Measurements from ENCODE around the gene AFG1L. TPM values are rescaled to one million over a fixed set of nuclear protein-coding genes. Genes with fewer than 3 reads are reported as not detected.

Gene AFG1L
- total RNA-seq, 2 donors from 2014 or later: 10.2 to 10.9 TPM

- DNase-seq (no peak), ATAC-seq (no peak)
- intact Hi-C loops (cut with DNase I): no loop called here
Observed at GRCh38 chr6:108336971-108337370, 42.1 kb downstream of the AFG1L start.

DNA sequence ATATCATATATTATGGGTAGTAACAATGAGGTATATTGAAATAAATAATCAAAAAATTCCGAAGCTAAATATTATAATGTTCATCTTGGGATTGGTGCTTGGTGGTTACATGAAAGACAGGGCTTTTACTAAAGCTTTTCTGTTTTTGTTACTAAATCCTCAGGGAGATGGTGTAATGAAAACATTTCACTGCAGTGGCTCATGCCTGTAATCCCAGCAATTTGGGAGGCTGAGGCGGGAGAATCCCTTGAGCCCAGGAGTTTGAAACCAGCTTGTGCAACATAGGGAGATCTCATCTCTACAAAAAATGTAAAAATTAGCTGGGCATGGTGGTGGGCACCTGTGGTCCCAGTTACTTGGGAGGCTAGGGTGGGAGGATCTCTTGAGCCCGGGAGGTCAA is 42.9 kb downstream of the AFG1L start:
- ATAC-seq (no peak), DNase-seq (no peak)
- intact Hi-C loops (cut with DNase I): no loop called here

- ATAC-seq (no peak), DNase-seq (no peak)
- intact Hi-C loops (cut with DNase I): no loop called here
Observed at GRCh38 chr6:108341372-108341771, 46.5 kb downstream of the AFG1L start.

- intact Hi-C loops (cut with DNase I): no loop called here
- no peak for DNase-seq
- no peak for ATAC-seq
Observed at GRCh38 chr6:108343894-108344293, 49.0 kb downstream of the AFG1L start.

GRCh38 chr6:108348655-108349349 is 53.9 kb downstream of the AFG1L start:
- intact Hi-C loops (cut with DNase I): no loop called here
- DNase-seq: no peak
- no peak for ATAC-seq

GRCh38 chr6:108350528-108350927 is 55.7 kb downstream of the AFG1L start:
- ATAC-seq (no peak), DNase-seq (no peak)
- intact Hi-C loops (cut with DNase I): no loop called here

DNA sequence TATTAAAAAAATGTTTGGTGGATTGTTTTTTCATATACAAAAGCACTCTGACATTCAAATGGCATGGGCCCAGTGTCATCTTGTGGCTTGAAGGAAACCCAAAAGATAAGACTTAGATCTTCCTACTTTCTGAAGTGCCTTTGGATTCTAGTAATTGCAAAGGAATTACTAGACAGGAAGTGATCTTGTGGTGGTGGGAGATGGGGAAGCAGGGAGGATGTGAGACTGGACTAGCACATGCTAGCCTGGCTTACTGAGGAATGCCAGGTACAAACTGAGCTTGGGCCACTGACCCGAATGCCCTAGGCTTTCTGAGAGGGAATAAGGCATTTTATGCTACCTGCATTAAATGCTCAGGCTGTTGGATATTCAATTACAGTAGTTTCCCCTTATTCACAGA is 59.0 kb downstream of the AFG1L start:
- no peak for ATAC-seq
- intact Hi-C loops (cut with DNase I): no loop called here
- no peak for DNase-seq

GRCh38 chr6:108355120-108355519 is 60.3 kb downstream of the AFG1L start:
- DNase-seq (no peak), ATAC-seq (no peak)
- intact Hi-C loops (cut with DNase I): no loop called here

DNA sequence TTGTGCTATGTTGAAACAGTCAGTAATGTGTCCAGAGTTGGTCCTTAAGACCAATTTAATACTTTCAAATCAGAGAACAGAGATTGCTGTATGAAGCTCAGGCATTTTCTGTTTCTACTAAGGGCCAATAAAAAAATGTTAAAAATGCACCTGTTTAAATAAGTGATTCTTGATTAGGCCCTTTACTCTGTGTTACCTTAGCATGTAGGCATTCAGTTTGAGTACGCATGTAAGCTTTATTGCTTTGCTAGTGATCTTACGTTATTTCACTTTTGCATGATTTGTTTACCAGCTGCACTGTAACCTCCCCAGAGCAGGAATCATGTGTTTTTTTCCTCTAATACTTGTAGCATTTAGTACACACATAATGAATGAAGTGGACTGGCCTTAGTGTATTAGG is 61.0 kb downstream of the AFG1L start:
- no peak for ATAC-seq
- intact Hi-C loops (cut with DNase I): no loop called here
- no peak for DNase-seq

DNA sequence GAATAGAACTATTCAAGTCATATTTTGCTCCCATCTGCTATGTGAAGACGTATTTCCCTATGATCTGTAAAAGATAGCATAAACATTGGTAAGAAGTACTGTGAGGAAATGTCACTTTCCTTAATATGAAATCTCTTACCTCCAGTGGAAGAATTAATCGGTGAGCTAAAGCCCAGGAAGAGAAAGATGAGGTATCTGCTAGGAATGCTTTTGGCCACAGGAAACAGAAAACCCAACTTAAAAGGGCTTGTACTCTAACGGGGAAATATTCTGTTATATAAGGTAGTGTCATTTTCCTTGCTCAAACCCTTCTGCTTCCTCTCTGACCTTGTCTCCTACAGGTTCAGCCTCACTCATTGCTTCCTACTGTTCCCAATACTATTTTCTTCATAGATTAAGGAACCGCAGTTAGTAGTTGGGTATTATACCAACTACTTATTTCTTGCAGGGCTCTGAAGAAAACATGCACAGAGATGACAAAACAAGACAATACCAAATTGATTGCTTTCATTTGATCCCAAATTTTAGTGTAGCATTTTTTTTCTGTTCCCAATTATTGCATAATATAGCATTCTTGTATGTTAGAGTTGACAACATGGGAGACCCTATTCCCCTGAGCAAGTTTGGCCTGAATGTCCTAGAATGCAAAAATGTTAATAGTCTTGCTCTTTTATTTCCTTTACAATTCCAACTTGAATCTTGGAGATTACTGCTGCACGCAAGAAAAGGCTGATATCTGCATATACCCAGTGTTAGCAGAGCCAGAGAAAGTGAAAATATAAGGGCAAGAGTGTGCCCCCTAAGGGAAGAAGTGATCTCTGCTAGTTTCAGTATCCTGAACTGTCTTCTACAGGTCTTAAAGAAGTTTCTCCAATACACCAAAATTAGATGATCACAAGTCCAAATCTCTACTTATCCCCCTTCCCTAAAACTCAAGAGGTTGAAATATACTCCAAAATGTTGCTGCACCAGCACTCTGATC is 65.3 kb downstream of the AFG1L start:
- intact Hi-C loops (cut with DNase I): no loop called here
- no peak for ATAC-seq
- DNase-seq: no peak

GRCh38 chr6:108360919-108361311 is 66.1 kb downstream of the AFG1L start:
- DNase-seq (no peak), ATAC-seq (no peak)
- intact Hi-C loops (cut with DNase I): no loop called here

DNA sequence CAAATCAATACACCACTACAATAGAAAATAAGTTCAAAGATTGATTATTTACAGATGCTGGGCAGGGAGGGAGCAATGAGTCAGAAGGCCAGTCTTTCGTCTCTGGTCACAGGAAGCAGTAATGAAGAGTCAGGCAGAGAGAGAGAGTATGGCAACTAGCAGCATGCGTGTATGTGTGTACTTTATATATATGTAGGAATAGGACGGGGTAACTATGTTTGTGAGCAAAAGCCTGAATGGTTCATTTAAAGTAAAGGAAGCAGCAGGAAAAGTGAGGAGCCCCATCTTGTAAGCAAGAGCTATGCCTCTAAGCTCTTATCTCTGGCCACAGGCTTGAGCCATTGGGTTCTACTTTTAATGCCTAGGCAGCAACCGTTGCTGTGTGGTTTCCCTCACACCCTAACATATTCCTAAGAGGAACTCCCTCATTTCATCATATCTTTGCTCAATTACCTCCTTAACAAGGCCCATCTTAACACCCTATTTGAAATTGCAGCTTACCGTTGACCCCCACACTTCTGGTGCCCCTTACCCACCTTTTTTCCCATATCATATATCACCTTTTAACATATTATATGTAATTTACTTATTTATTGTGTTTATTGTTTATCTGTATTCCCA is 66.6 kb downstream of the AFG1L start:
- DNase-seq: no peak
- intact Hi-C loops (cut with DNase I): no loop called here
- no peak for ATAC-seq

DNA sequence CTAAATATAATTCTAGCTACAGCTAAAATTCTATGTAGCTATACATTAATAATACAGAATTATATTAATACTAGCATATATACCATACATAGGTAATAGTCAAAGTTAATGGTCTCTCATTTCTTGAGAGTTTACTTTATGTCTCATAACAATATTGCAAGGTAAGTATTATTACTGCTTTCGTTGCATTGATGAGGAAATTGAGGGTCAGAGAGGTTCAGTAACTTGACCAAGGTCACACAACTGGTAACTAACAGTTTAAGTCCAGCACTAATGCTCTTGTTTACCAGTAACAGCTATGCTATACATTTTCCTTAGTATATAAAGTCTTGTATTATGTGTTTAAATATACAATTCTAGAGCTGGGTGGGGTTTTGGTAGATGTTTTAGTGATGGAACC is 67.6 kb downstream of the AFG1L start:
- no peak for ATAC-seq
- intact Hi-C loops (cut with DNase I): no loop called here
- no peak for DNase-seq

DNA sequence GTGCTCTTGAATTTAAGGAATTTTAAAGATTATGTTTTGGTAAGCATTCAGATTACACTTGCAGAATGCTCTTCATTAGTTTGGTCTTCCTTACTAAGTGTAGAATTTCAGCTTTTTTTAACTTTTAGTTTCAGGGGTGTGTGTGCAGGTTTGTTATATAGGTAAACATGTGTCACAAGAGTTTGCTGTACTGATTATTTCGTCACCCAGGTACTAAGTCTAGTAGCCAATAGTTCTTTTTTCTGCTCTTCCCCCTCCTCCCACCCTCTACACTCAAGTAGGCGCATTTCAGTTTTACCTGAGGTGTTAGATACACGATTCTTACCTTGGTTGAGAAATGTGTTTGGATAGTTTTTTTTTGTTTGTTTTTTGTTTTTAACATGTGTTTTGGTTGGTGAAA is 68.3 kb downstream of the AFG1L start:
- intact Hi-C loops (cut with DNase I): no loop called here
- ATAC-seq: no peak
- no peak for DNase-seq

GRCh38 chr6:108363889-108364313 is 69.0 kb downstream of the AFG1L start:
- DNase-seq: no peak
- intact Hi-C loops (cut with DNase I): no loop called here
- ATAC-seq: no peak

DNA sequence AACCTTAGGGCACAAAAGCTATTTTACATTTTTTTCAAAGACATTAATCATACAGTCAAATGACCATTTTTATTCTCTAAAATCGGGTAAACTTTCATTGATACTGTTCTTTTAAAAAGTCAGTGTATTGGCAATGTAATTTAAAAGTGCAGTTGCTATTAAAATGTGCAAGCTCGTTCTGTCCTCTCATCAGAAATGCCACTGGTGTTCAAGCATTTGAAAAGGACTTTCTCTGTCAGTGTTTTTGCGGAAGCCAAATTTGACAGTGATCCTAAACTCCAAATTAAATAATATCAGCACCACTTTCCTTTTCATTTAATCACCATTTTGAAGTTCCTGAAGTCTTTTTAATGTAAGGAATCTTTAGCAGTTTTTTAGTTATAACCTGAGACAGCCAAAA is 69.6 kb downstream of the AFG1L start:
- intact Hi-C loops (cut with DNase I): no loop called here
- ATAC-seq: no peak
- DNase-seq: no peak

- ATAC-seq: no peak
- DNase-seq: no peak
- intact Hi-C loops (cut with DNase I): no loop called here
Observed at GRCh38 chr6:108365478-108365877, 70.6 kb downstream of the AFG1L start.

DNA sequence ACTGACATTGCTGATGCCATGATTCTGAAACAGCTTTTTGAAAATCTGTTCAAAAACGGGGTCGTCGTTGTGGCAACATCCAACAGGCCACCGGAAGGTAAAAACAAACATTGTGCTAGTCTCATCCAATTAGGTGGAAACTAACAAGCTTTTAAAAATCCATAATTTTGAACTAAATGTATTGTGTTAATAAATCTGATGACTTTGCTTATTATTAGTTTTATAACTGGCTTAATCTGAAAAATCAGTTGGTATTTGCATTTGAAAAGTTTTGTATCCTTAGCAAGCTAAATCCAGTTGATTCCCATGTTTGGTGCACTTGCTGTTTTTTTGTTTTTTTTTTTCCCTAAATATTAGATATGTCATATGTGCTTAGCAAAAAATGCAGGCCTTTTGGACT is 71.4 kb downstream of the AFG1L start:
- ATAC-seq (no peak), DNase-seq (no peak)
- intact Hi-C loops (cut with DNase I): no loop called here

GRCh38 chr6:108368431-108369030 is 73.7 kb downstream of the AFG1L start:
- no peak for DNase-seq
- ATAC-seq: no peak
- intact Hi-C loops (cut with DNase I): no loop called here

GRCh38 chr6:108380876-108381275 is 86.0 kb downstream of the AFG1L start:
- no peak for ATAC-seq
- DNase-seq: no peak

More at GRCh38 chr6:108380876-108381275, 86.0 kb downstream of the AFG1L start:
- intact Hi-C loops (cut with DNase I): no loop called here

Measured in left cardiac atrium (tissue), 4 donors.